NCI-H146 treated with DMSO at 0.1 percent for 48 hours (cell line): Measurements from ENCODE around the gene SH3YL1.

Source experiments
- DNase-seq: peaks from one replicate; lab custom pipeline; 2025; ENCODE audit not compliant: unreplicated experiment; lab: John Stamatoyannopoulos, UW

SH3YL1 gene, protein sequence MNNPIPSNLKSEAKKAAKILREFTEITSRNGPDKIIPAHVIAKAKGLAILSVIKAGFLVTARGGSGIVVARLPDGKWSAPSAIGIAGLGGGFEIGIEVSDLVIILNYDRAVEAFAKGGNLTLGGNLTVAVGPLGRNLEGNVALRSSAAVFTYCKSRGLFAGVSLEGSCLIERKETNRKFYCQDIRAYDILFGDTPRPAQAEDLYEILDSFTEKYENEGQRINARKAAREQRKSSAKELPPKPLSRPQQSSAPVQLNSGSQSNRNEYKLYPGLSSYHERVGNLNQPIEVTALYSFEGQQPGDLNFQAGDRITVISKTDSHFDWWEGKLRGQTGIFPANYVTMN

DNA sequence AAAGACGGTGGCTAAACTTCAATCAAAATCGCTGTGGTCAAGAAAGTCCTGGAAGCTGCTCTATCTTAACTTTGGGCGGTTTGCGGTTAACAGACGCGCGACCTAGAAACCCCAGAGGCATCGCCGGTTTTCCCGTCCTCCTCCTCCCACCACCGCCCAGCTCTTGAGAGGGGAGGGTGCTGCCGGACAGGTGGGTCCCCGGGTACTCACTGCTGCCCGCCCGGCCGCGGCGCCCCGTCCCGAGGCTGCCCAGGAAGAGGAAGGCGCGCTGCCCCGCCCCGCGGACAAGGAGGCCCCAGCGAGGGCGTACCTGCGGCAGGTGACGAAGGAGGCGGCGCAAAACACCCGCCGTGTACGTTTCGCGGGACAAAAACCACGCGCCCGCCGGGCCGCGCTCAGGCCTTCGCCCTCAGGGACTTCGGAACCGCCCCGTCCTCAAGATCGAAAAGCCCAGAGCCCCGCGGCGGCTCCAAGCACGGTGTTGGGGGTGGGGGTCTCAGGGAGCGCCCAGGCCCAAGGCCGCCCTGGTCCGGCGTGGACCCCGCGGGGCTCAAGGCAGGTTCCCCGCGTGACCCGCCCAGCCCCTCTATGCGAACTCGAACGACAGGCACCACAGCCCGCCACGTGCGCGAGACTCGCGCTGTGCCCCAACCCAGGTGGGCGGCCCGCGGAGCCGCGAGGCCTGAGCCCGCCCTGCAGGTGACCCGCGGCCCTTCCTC lies at the start of gene SH3YL1:
SH3YL1 (minus strand) TSS at position 259 of the 719 bp plus-strand sequence; CDS start at position 211, 48 bp downstream.
- DNase-seq = no peak

DNA sequence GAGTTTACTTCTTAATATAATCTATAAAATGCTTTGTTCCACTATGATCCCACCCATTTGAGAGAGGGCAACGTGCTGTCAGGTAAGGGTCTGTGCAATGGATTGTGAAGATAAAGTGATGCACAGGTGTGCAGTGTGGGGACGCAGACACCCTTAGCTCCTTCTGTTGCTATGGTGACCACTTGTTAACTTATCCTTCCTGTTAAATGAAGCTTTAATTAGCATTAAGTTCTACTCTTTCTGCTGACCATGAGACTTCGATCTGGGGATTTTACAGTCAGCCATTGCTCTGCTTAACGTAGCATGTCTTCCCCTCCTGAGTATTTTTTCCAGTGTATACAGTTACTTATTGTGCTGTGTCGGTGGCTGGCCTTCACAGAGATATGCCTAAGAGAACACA lies 47.2 kb upstream of the SH3YL1 start:
- DNase-seq = no peak

DNA sequence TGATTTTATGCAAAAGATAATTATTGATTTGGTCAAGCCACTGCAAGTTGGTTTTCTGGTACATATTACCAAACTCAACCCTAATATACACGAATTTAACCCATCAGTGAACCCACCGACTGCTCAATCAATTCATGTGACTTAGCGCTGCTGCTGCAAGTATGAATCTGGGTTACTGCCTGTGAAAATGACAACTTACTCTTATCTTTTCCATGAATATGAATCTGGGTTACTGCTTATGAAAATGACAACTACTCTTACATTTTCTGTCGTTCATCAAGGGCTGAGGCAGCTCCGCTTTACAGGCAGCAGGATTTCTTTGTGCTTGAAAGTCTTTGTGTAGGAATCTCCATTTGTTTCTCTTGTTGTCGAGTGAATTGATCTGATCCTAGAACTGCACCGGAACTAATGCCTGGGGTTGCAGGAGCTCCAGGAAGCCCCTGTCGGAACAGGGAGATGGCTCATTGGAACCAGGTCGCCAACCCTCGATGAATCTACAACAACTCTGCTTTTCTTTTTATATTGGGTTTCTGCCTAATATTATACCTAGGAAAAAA lies 46.2 kb upstream of the SH3YL1 start:
- no peak for DNase-seq

DNA sequence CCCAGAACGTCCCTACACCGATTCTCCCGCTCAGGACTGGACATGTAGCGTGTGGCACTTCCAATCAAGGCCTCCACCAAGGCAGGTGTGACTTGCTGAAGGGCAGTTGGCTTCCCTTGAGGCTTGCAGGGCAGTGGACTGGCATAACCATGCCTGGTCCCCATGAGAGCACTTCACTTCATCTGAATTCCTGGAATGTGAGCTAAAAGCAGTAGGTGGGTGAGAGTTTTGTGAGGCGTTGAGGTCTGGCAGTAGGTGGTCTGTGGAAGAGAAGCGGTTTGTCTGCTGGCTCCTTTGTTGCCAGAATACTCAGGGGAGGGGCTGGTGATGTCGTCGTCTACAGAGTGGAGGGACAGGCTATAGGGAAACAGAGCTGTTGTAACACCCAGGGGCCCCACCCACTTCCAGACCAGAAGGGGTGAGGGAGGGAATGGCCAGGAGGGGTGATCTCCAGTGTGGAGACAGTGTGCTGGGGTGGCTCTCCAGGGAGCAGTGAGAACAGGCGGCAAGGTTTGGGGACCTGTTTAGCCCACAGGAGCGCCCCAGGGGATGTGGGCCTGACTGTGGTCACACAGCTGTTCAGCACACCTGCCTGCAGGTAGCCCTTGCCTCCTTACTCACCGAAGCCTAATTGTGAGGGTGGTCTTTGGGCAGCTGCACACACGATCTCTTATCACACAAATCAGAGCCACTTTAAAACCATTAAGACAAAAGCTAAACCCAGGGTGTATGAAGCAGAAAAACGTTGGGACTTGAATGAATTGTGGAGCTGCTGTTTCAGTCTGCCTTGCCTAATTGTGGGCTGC lies 45.5 kb upstream of the SH3YL1 start:
- DNase-seq = peak; percentile 50

DNA sequence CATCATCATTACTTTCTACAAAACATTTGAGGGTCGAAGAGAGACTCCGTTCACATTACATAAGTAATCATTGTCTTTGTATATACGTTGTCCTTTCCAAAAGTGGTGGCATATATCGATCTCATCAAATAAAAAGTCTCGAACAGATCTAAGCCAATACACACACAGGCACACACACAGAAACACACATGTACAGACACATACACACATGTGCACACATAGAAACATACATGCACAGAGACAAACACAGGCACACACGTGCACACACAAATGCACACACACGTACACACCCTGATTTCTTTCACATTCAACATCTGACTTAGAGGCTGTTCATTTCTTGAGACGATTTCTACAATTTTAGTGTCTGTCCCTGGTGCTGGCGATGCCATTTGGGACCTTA lies 41.5 kb upstream of the SH3YL1 start:
- no peak for DNase-seq

DNA sequence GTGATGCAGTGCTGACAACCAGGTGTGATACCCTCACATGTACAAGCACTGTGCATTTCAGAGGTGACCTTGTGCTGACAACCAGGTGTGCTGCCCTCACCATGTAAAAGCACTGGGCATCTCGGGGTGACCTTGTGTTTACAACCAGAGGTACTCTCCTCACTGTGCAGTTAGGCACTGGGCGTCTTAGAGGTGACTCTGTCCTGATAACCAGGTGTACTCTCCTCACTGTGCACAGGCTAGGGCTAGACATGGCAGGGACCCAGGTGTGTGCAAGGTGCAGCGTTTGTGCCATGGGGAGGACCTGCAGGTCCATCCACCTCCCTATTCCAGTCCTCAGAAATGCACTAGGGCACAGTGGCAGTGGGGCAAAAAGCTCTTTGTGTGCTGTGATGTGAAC lies 32.5 kb upstream of the SH3YL1 start:
- no peak for DNase-seq

DNA sequence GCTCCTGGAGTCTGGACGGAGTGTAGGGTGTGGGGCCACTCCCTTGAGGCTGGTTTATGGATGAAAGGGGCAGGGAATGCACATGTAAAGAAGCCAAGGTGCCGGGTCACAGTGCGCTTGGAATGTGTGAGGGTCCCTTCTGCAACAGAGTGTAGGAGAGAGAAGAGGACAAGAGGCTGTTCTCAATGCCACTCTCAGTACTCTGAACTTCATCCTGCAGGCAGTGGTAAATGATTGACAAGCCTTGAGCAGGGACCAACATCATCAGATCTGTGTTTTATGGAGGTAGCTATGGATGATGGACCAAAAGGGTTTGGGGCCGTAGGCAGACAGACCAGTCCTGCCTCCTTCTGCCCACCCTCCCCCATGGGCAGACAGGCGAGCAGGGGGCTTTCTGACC lies 31.3 kb upstream of the SH3YL1 start:
- no peak for DNase-seq

DNA sequence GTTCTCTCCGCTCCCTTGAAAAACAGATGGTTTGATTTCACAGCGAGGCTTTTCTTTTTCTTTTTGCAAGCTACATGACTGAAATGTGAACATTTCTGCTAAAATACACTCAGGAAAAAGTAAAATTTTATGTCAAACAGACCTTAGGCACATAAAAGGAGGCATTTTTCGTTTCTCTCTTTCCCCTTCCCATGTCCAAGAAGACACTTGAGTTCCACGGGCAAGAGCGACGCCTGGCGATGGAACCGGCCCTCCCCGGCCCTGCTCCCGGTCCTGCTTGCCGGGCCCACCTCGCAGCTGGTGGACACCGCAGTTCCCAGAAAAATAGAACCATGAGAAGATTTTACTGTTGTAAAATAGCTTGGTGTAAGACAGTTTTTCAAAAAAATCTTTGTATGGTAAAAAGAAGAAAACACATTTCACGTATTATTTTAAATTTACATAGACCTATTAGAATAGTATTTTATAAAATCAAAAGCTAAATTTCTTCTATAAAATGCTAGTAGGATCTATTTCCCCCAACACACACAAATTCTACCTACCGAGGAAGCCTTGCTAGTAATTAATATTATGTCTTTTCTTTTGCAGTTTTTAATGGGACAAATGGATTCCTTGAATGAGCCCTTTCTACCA lies 26.4 kb upstream of the SH3YL1 start:
- no peak for DNase-seq

DNA sequence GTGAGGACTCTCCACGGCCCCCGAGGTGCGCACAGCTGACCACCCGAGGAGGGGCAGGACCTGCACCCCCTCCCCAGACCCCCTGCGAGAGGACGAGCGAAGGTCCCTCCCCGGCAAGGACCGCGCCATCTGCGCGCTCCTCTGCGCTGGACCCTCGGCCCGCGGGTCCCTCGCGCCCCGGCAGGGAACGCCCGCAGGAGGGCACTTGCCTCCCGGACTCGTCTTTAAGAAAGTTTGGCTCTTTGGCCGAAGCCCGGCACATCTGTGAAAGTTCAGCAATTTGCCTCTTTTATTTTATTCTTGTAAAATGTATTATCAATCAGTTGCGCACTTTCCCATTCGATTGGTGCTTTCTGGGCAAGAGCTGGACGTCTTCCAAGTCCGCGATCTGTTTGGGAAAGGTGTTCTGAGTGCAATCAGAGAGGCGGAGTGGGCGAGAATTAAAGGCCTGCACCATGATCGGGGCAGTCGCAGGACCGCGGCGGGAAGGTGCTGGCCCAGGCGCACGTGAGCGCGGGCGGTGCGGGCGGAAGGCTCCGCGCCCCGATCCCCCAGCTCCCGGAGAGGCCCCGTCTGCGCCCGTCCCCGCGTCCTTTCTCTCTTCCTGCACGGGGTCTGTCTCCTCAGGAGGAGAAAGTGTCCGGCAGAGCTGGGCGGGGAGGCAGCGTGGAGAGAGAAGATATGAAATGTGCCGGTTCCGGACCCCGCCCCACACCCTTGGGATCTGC lies 25.7 kb upstream of the SH3YL1 start:
- no peak for DNase-seq

DNA sequence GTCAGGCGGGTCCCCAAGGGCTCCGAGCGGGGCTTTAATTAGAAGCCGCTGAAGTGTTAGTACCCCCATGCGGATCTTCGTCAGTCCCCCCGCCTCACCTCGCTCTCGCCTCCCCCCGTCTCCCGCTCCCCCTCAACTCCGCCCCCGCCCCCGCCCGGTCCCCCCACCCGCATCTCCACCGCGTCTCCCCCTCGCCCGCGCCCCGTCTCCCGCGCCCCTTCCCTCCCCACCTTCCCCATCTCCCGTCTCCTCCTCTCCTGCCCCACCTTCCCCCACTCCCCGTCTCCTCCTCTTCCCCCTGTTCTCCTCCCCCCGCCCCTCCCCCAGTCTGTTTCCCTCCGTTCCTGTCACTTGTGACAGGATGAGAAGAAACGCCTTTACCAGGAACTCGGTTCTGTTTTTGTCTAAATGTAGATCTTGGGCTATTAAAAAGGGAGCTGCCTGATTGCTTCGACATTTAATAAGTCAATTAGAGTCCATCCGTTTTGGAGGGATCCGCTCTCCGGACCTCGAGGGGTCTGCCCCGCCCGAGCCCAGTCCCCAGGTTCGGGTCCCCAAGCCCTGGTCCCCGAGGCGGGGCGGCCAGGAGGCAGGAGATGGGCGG lies 25.0 kb upstream of the SH3YL1 start:
- no peak for DNase-seq

DNA sequence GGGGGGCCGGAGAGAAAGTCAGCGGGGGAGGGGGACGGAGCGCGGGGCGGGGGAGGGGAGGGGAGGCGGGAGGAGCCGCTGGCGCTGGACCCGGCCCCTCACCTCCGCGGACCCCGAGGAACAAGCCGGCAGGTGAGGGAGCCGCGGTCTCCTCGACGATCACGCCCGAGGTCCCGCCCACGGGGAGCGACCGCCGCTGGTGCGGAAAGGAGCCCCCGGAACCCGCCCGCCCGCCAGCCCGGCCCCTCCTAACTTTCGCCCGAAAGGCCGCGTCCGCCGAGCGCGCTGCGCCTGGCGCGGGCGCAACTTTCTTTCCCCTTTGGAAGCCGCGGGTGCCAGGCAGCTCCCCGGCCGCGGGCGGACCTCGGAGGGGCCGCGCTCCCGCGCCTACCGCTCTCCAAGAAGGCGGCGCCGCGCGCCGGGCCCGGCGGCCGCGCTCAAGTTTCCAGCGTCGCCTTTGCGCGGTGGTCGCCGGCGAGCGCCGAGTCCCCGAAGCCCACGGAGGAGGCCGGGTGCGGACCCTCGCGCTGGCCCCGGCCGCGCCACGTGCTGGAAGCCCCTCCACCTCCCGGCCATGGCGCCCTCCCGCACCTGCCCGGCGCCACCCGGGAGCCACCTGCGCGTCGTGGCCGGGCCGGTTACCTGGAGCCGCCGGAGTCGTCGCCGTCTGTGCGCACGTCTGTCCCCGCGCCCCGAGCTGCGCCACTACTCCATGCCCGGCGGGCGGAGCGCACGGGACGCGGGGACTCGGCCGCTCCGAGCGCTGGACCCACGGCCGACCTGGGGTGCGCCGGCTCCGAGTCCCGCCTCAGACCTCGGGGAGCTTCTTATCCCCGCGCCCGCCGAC lies 24.3 kb upstream of the SH3YL1 start, which contains the start of gene ALKAL2:
ALKAL2 (minus strand) TSS at position 181 of the 847 bp plus-strand sequence. CDS start 256 bp downstream, outside the sequence.
- no peak for DNase-seq

DNA sequence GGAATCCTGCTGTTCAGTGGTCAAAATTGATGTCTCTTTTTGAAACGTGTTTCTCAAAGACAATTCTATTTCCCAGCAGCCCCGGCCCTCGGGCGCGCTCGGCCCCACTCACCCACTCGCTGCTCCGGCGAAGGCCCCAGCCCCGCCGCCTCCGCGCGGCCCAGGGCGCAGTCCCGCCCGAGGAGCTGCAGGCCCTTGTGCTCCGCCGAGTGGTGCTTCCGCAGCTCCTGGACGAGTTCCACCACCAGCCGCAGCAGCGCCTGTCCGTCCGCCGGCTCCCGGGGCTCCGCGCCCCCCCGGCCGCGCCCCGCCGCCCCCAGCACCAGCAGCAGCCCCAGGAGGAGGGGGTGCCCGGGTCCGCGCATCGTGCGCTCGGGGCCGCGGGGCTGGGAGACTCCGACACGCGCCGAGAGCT lies 23.6 kb upstream of the SH3YL1 start:
- peak; percentile 16 for DNase-seq

DNA sequence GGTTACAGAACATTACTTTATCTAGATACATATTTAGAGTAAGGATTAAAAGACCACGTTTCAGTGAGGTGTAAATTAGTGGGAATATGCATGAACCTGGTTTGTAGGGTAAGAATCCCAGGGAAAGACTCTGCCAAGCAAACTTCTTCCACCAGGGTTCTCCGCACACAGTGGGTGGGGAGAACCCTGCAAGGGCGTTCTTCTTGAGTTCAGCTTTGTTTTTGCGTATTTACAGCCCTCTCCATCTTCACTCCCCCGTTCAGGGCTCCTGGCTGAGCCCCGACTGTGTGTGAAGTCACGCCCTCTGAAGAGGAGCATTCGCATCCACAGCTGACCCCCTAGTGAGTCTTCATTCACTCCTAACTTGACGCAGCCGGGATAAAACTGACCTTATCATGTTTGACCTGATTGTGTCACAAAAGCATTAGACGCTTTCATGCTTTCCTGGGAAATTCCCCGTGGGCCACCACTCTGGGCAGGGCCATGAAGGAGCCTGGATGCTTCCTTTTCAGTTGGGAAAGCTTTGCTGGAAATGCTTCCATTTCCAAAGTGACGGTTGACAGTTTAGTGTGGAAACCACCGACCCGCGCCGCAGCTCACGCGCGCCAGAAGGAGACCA lies 23.1 kb upstream of the SH3YL1 start:
- no peak for DNase-seq

DNA sequence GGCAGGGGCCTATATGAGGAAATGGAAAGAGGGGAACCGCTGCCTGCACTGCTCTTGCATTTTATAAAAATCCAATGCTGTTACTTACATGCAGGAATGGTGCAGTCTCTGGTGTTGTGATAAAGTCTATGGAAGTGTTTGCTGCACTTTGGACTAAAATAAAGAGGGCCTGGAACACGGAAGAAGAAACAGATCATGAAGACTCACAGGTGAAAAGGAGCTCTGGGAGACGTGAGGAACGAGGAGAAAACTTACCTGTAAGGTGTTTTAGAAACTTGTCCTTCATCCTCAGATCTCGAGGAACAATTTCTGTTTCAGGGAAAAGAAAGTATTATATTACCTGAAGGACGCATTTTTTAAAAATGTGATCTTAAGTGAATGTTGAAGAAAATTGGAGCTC lies 22.2 kb upstream of the SH3YL1 start:
- DNase-seq = no peak

DNA sequence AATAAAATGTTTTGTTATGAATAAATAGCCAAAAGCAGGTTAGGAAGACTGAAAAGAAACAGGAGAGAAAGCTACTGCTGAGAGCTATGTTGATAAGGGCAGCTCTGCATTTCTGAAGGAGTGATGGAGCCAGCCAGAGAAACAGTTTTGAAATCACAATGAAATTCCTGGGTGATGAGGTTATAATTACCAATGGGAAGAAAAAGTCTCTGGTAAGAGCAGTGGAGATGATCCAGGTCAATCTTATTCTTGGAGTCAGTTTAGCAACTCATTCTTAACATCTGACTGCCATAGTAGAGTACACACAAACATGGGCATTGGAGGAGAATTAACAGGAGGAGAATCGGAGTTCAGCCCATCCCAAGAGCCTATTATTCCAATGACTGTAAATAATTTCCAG lies 21.7 kb upstream of the SH3YL1 start:
- DNase-seq = no peak

DNA sequence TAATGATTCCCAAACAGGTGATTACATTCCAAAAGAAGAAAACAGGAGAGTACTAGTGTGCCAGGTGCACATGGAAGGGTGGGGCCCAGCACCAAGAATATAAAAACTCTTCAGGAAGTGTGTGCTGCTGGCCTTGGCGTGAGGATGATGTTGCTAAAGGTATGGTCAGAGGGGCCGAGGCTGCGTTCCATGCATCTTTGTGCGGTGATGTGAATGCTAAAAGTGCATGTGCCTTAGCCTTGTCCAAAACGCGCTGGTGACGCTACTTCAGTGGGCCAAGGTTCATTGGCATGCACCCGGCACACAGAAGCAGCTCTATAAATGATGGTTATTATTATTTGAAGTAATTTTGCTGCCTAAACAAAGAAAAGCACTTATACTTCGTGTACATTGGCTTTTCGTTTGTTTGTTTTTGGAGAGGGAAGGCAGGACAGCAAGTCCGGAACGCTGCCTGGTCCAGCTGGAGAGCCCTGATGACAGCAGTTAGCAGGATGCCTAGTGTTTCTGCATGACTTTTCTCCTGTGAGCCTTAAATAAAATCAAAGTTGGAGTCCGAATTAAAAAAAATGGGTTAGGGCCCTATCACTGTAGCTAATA lies 21.2 kb upstream of the SH3YL1 start:
- DNase-seq = no peak

DNA sequence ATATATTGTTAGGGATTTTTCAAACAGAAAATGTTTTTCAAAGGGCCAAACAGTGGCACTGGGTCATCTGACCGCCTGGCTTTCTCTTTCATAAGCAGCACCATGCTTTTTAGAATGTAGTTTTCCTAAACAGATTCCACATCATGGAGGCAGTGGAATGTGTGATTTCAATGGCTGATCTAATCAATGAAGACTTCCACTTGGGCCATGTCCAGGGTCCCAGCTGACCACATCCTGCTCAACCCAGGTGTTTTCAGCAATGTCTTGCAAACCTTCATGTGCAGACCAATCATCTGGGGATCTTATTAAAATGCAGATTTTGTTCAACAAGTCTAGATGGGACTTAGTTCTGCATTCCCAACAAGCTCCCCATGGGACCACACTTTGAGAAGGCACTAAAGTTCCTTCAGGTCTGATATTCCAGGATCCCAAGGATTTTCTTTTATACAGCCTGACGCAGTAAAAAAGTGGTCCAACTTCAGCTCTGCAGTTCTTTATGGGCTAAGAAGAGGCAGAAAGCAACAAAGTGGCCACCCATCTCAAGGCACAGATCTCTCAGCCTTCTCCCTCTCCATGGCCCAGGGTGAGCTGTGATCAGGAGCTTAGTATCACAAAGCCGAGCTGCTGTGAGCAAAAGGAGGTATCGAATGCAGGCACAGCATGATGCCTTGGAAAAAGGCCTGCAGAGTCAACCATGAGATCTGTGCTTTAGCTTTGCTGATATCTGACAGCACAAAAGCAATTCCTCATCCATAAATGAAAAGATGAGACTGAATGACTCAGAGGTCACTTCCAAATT lies 20.4 kb upstream of the SH3YL1 start:
- DNase-seq = no peak
